Pulmonary artery endothelial cell (primary cell): ENCODE measurements around the gene FFAR3. TPM values are rescaled to one million over a fixed set of nuclear protein-coding genes. Genes with fewer than 3 reads are reported as not detected.
"Not testable (repeated sequence)": the region's sequence is repeated elsewhere in the genome, so short reads cannot be mapped to it uniquely, and the experiment has no call there.

ENCODE experiments used
- DNase-seq: peaks from one replicate; pipeline ENCODE4 v3.0.0-alpha.2; 2011; ENCODE audit warnings: low read depth, low spot score
- total RNA-seq: library from RNA; depleted of rRNA; stranded (reverse); fragments of >200 nt; gene quantifications from 2 replicates; pipeline ENCODE4 v1.2.3, GENCODE V29; 2014

Gene FFAR3
- total RNA-seq, 1 donor from 2014 or later: not detected

DNA sequence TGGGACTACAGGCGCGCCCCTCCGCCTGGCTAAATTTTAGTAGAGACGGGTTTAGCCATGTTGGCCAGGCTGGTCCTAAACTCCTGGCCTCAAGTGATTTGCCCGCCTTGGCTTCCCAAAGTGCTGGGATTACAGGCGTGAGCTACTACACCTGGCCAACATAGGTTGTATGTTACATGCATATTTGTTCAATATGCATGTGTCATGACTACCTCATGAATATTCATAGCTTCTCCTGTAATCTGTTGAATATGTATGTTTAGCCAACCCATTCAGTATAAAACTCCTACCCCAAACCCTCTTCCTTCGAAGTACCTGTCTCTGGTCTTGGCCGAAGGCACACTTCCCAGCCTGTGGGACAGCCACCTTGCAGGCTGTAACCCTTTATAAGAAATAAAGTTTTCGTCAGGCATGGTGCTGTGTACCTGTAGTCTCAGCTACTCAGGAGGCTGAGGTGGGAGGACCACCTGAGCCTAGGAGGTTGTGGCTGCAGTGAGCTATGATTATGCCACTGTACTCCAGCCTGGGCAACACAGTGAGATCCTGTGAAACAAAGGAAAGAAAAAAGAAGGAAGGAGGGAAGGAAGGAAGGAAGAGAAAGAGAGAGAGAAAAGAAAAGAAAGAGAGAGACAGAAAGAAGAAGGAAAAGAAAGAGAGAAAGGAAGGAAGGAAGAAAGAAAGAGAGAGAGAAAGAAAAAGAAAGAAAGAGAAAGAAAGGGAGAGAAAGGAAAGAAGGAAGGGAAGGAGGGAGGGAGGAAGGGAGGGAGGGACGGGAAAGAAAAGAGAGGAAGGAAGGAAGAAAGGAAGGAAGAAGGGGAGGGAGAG lies 41.9 kb downstream of the FFAR3 start:
- no peak for DNase-seq

DNA sequence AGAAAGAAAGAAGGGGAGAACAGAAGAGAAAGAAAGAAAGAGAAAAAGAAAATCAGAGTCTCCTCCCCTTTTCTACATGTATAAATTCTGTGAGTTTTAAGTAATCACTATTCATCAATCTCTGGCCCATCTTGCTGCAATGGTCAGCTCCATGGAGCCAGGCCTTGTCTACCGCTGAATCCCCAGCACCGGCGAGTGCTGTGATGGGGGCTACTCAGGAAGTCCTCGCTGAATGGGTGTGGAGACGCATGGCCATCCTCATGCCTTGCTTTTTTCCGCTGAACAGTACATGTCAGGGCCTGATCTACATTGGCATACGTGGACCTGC lies 42.5 kb downstream of the FFAR3 start:
- DNase-seq: no peak

DNA sequence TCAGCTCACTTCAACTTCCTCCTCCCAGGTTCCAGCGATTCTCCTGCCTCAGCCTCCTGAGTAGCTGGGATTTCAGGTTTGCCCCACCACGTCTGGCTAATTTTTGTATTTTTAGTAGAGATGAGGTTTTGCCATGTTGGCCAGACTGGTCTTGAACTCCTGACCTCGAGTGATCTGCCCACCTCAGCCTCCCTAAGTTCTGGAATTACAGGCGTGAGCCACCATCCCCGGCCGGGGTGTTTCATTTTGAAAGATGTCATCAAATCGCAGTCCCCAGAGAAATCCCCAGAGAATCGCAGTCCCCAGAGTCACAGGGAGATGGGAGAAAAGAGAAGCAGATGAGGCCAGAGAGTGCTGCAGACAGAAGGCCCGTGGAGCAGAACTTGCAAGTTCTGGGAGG lies 43.2 kb downstream of the FFAR3 start:
- DNase-seq: not testable (repeated sequence)

DNA sequence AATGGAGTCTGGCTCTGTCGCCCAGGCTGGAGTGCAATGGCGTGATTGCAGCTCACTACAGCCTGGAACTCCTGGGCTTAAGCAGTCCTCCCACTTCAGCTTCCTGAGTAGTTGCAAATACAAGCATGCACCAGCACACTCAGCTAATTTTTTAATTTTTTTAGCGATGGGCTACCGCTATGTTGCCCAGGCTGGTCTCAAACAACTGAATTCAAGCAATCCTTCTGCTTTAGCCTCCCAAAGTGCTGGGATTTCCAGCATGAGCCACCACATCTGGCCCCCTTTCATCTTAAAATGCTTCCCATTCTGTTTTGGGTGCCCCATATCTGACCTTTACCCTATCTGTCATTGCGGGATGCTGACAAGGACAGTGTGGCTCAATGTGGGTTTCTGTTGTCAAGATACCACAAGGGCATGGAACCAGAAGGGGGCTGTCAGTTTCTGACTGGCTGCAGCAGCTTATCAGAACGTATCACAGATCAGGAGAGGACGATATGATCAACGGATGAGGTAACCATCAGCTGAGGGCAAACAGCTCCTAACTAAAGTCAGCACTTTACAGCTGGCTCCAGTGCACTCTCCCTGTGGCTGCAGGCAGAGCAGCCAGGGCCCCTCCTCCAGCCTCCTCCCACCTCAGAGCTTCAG lies 45.0 kb downstream of the FFAR3 start:
- DNase-seq: no peak

DNA sequence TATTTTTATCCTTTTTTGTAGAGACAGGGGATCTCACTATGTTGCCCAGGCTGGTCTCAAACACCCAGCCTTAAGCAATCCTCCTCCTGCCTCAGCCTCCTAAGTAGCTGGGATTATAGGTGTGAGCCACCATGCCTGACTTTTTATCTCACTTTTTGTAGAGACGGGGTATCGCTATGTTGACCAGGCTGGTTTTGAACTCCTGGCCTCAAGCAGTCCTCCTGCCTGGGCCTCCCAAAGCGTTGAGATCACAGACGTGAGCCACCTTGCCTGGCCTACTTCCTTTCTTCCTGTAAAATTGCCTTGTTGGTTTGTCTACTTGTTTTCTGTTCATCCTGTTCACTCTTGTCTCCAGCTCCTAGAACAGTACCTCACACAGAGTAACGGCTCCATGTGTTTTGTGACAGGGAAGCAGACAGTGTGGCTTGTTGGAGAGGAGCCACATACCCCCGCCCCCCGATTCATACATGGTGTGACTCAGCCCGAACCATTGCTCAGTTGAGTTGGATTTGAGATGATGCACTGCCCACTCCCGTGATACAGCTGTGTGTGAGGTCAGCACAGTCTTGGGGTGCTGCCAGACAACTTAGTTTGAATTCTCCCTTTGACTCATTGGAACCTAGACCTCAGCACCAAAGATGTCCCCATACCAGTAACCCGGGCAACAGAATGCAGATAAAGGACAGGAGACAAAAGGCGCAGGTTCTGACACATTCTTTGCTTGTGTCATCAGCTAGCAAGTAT lies 46.8 kb downstream of the FFAR3 start:
- DNase-seq: no peak

DNA sequence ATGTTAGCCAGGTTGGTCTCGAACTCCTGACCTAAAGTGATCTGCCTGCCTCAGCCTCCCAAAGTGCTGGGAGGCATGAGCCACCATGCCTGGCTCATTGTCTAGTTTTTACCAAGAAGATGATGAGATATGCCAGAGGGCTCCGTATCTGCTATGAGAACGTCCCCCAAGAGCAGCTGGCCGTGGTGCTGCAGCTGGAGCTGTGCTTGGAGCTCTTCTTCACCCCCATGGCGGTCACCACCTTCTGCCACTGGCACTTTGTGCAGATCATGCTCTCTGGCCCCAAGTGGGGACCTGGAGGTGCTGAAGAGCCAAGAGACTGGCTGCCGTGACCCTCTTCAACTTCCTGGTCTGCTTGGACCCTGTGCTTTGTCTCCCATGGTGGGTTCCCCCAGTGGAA lies 49.4 kb downstream of the FFAR3 start:
- DNase-seq: no peak

DNA sequence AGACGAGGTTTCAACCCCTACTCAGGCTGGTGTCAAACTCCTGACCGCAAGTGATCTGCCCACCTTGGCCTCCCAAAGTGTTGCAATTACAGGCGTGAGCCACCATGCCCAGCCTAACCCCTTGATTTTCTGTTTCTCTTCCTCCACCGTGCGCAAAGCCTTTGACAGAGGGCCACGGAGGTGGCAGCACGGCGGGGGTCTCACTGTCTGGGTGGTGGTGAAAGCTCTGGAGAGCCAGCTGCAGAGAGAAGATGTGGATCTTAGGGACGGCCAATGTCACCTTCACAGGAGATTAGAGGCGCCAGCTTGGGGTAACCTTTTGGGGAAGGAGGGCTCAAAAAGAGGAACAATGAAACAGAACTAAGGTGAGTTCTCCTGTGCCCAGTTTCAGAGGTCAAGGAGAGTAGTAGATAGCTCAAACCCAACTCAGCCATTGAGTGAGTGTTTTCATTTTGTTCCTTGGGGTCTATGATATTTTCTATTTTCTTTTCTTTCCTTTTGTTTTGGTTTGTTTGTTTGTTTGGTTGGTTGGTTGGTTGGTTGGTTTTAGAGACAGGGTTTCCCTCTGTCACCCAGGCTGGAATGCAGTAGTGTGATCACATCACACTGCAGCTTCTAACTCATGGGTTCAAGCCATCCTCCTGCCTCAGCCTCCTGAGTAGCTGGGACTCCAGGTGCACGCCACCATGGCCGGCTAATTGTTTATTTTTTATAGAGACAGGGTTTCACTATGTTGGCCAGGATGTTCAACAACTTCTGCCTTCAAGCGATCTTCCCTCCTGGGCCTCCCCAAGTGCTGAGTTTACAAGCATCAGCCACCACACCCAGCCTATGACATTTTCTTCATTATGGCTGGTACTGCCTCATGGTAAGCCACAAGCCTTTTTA lies 50.3 kb downstream of the FFAR3 start:
- DNase-seq: no peak

DNA sequence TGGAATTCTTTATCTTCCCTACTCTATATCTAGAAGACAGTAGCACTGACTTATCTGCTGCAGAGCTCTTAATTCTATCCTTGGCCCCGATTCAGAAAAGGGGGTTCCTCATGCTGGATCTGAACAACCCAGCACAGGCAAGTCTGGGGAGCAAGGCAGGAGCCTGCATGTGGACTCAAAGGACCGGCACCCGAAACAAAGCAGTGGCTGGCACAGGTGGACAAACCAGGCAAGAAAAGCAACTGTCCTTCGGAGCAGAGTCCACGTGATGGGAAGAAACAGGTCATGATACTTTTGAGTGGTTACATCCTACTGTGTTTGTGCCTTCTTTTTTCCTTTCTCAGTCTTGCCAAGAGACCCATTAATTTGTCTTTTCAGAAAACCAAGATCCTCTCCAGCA lies 50.9 kb downstream of the FFAR3 start:
- no peak for DNase-seq

Other genes with a start within 250 kb of the FFAR3 start
- not detected in 2 replicates for gene FXYD3, start 242.6 kb upstream of the FFAR3 start, total RNA-seq
- not detected in 2 replicates for gene LGI4, start 223.4 kb upstream of the FFAR3 start, total RNA-seq
- 0.26 TPM in 1 of 2 replicates, not detected in the other for gene FXYD1, start 219.6 kb upstream of the FFAR3 start, total RNA-seq
- gene FXYD7, start 215.2 kb upstream of the FFAR3 start, total RNA-seq: not detected in 2 replicates
- gene FXYD5, start 203.7 kb upstream of the FFAR3 start, total RNA-seq: 31.8 and 32.1 TPM in 2 replicates
- gene FAM187B, start 129.7 kb upstream of the FFAR3 start, total RNA-seq: not detected in 2 replicates
- 0.25 and 0.40 TPM in 2 replicates for gene LSR, start 109.5 kb upstream of the FFAR3 start, total RNA-seq
- 43.4 and 48.8 TPM in 2 replicates for gene USF2, start 89.5 kb upstream of the FFAR3 start, total RNA-seq
- 0.07 TPM in 2 replicates for gene HAMP, start 75.9 kb upstream of the FFAR3 start, total RNA-seq
- gene MAG, start 66.3 kb upstream of the FFAR3 start, total RNA-seq: 0.07 TPM in 1 of 2 replicates, not detected in the other
- gene CD22, start 29.3 kb upstream of the FFAR3 start, total RNA-seq: 0.60 TPM in 1 of 2 replicates, not detected in the other
- gene FFAR1, start 10.6 kb upstream of the FFAR3 start, total RNA-seq: not detected in 2 replicates
- not detected in 2 replicates for gene GPR42, start 12.6 kb downstream of the FFAR3 start, total RNA-seq
- gene FFAR2, start 89.8 kb downstream of the FFAR3 start, total RNA-seq: not detected in 2 replicates
- gene KRTDAP, start 132.0 kb downstream of the FFAR3 start, total RNA-seq: not detected in 2 replicates
- not detected in 2 replicates for gene DMKN, start 155.2 kb downstream of the FFAR3 start, total RNA-seq
- gene SBSN, start 169.9 kb downstream of the FFAR3 start, total RNA-seq: not detected in 2 replicates
- gene GAPDHS, start 175.0 kb downstream of the FFAR3 start, total RNA-seq: not detected in 2 replicates
- 74.1 and 78.8 TPM in 2 replicates for gene TMEM147, start 187.2 kb downstream of the FFAR3 start, total RNA-seq
- not detected in 2 replicates for gene ATP4A, start 205.2 kb downstream of the FFAR3 start, total RNA-seq
- not detected in 2 replicates for gene PMIS2, start 227.7 kb downstream of the FFAR3 start, total RNA-seq